OCI-LY3 (cell line): ENCODE results near the gene PSMA3.

ENCODE experiments used
- CTCF ChIP-seq: fragments of 200-600, 300-600 bp; sonication (generic); IDR thresholded peaks from 2 replicates; pipeline ENCODE4 v1.5.1; 2014; ENCODE audit warnings: antibody characterized with exemption, low read length, low read depth
- EZH2phosphoT487 ChIP-seq: fragments of 200-600 bp; shearing (Covaris generic); IDR thresholded peaks from 2 replicates; pipeline ENCODE4 v1.6.1; 2018; ENCODE audit warnings: antibody characterized with exemption, mixed run types, low read depth

- no peak for TF ChIP-seq CTCF
- no peak for TF ChIP-seq EZH2phosphoT487
Observed at GRCh38 chr14:58313699-58314098, 69.1 kb downstream of the PSMA3 start.
